ENCODE data around the gene MPZL3. TPM values are rescaled to one million over a fixed set of nuclear protein-coding genes. Genes with fewer than 3 reads are reported as not detected.

MPZL3 gene
- polyA plus RNA-seq, 1 of the 3 experiments (the other 2 are of a cell fraction) = 0.38 TPM

DNA sequence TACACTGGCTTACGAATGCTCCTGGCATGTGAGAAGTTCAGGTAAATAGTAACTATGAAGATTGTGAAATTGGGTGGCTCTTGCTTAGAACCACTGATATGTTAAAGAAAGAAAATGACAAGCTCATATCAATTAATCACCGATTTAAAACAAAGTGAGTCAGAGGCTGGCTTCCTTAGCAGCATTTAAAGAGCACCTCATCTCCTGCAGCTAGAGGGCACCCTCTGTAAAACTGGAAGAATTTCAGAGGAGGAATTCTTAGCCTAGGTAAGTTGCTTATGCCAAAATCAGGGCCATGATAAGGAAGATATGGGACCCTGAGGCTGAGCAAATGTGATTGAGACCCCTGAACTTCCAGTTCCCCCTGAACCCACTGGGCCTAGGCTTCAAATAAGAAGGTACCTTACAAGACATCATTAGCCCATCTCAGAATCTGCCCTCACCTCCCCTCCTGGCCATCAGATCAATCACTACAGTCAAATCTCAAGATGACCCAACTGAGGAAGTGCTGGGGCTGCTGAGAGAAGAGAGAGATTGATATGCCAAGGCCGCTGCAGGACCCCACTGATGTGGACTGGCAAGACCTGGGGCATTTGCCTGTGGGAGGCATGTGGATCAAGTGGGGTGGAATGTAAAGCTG lies 43.8 kb upstream of the MPZL3 start:
- H4K20me1 ChIP-seq (ENCODE audit: insufficient read depth) = no peaks in the 10 kb centered on the region

DNA sequence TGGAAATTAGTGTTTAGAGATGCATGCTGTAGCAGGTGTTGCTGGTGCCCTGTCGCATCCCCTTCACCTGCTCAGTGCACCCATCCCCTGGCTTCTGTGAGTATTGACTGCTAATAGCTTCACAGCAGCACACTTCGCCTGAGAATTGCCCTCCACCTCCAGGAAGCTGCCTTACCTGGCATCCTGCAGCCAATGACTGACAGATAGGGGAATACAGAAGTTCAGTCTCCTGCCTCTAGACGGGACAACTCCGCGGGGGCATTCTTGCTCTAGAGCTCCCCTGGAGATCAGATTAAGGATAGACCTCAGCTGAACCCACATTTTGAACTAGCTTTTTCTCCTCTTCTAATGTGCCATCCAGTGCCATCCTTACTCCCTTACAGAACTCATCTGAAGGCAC lies 43.0 kb upstream of the MPZL3 start:
- Histone ChIP-seq H3K9me2 (no peaks in the 10 kb centered on the region), H3K27me3 (ENCODE audit: insufficient read depth) (no peaks in the 10 kb centered on the region; the same call in 1 of the 2 replicates), H3K9ac (no peak overlapping the region), H2AFZ (ENCODE audit: low read depth) (no peak overlapping the region), H3K36me3 (replicated peaks in 1 of 2; ENCODE audit: control insufficient read depth in 1 of 2, insufficient read depth in 2 of 2, low read length in 1 of 2) (no peaks in the 10 kb centered on the region), H3K79me2 (ENCODE audit: insufficient read depth) (no peaks in the 10 kb centered on the region), H3K4me1 (ENCODE audit: control insufficient read depth in 1 of 2, insufficient read depth in 2 of 2, low read depth in 1 of 2, low read length in 1 of 2) (no peaks in the 10 kb centered on the region), H3K27ac (ENCODE audit: low read depth in 2 of 2, low read length in 1 of 2) (no peak overlapping the region), H3K4me3 (ENCODE audit: low read depth in 2 of 2, low read length in 1 of 2) (no peak overlapping the region), H3F3A (replicated peaks; ENCODE audit: insufficient read depth) (no peaks in the 10 kb centered on the region), H4K20me1 (ENCODE audit: insufficient read depth) (no peaks in the 10 kb centered on the region), H3K4me2 (no peak overlapping the region), H3K9me3 (no peaks in the 10 kb centered on the region)
- 51% methylated on average over 5 of the region's 5 CpGs for WGBS (ENCODE audit: low lambda C conversion rate)
- ChIA-PET POLR2A (no interaction called here), CTCF (interaction anchor here (0.8 to 1.6 kb wide), 6 partner anchors 9 to 123 kb away, joined by 3 to 4 read pairs (median 4); partner anchors contain the start of gene CD3E)
- TF ChIP-seq, protein P1, sequence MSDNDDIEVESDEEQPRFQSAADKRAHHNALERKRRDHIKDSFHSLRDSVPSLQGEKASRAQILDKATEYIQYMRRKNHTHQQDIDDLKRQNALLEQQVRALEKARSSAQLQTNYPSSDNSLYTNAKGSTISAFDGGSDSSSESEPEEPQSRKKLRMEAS (IDR thresholded peaks at IDR 0.05; ENCODE audit: low read depth) = no peak
- TF ChIP-seq EP300 (IDR thresholded peaks at IDR 0.05; ENCODE audit: borderline replicate concordance in 1 of 2, low read depth in 1 of 2, low read length in 1 of 2) (no peak), EZH2phosphoT487 (IDR thresholded peaks at IDR 0.05; ENCODE audit: borderline replicate concordance, low read depth) (no peak), IRF3 (IDR thresholded peaks at IDR 0.05; ENCODE audit: low read depth, low read length) (no peak), ELF1 (IDR thresholded peaks at IDR 0.05) (no peak)
- TF ChIP-seq, protein P2, sequence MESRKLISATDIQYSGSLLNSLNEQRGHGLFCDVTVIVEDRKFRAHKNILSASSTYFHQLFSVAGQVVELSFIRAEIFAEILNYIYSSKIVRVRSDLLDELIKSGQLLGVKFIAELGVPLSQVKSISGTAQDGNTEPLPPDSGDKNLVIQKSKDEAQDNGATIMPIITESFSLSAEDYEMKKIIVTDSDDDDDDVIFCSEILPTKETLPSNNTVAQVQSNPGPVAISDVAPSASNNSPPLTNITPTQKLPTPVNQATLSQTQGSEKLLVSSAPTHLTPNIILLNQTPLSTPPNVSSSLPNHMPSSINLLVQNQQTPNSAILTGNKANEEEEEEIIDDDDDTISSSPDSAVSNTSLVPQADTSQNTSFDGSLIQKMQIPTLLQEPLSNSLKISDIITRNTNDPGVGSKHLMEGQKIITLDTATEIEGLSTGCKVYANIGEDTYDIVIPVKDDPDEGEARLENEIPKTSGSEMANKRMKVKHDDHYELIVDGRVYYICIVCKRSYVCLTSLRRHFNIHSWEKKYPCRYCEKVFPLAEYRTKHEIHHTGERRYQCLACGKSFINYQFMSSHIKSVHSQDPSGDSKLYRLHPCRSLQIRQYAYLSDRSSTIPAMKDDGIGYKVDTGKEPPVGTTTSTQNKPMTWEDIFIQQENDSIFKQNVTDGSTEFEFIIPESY (IDR thresholded peaks at IDR 0.05; ENCODE audit: borderline replicate concordance, low read depth) = no peak
- DNase-seq = no peak

More for the DNA sequence above, 43.8 kb upstream of the MPZL3 start:
- ChIA-PET CTCF (interaction anchor here (0.6 to 1.4 kb wide), 5 partner anchors 20 to 124 kb away, joined by 3 to 4 read pairs (median 3); no protein-coding TSS in a partner anchor), POLR2A (no interaction called here)
- Histone ChIP-seq H3K27ac (ENCODE audit: low read depth in 2 of 2, low read length in 1 of 2) (no peak overlapping the region), H3K4me3 (ENCODE audit: low read depth in 2 of 2, low read length in 1 of 2) (no peak overlapping the region; a peak in 1 of 4 replicates), H3K27me3 (ENCODE audit: insufficient read depth) (no peaks in the 10 kb centered on the region; the same call in 1 of the 2 replicates), H2AFZ (ENCODE audit: low read depth) (no peak overlapping the region), H3K36me3 (replicated peaks in 1 of 2; ENCODE audit: control insufficient read depth in 1 of 2, insufficient read depth in 2 of 2, low read length in 1 of 2) (no peaks in the 10 kb centered on the region), H3K4me2 (no peak overlapping the region), H3K9me2 (no peaks in the 10 kb centered on the region), H3K4me1 (ENCODE audit: control insufficient read depth in 1 of 2, insufficient read depth in 2 of 2, low read depth in 1 of 2, low read length in 1 of 2) (no peaks in the 10 kb centered on the region), H3F3A (replicated peaks; ENCODE audit: insufficient read depth) (no peaks in the 10 kb centered on the region), H3K79me2 (ENCODE audit: insufficient read depth) (no peaks in the 10 kb centered on the region), H3K9me3 (no peaks in the 10 kb centered on the region), H3K9ac (no peak overlapping the region)
- 13% methylated on average over 3 of the region's 3 CpGs for WGBS (ENCODE audit: low lambda C conversion rate)
- no peak for DNase-seq
- peak; percentile 45 for TF ChIP-seq CTCF (IDR thresholded peaks at IDR 0.05)
- TF ChIP-seq USF2 (IDR thresholded peaks at IDR 0.05; ENCODE audit: borderline replicate concordance, low read depth, low read length) = no peak
- TF ChIP-seq GATA2 (CRISPR knock-in tag; IDR thresholded peaks at IDR 0.05) = no peak

Measured in SK-N-SH (cell line).